Ishikawa (cell line): Measurements from ENCODE around the gene PHF24.

ENCODE experiments used
- CEBPB ChIP-seq: IDR thresholded peaks from 2 replicates; pipeline ENCODE4 v1.6.1; 2012
- EGR1 ChIP-seq: IDR thresholded peaks from 2 replicates; pipeline ENCODE4 v1.6.1; 2012
- FOXM1 ChIP-seq: IDR thresholded peaks from 2 replicates; pipeline ENCODE4 v1.6.1; 2012; ENCODE audit warnings: low read depth, borderline replicate concordance
- NFIC ChIP-seq: IDR thresholded peaks from 2 replicates; pipeline ENCODE4 v1.6.1; 2012
- TEAD4 ChIP-seq: IDR thresholded peaks from 2 replicates; pipeline ENCODE4 v1.6.1; 2012
- USF1 ChIP-seq: IDR thresholded peaks from 2 replicates; pipeline ENCODE4 v1.6.1; 2012
- YY1 ChIP-seq: IDR thresholded peaks from 2 replicates; pipeline ENCODE4 v1.6.1; 2012; ENCODE audit warnings: low read depth

DNA sequence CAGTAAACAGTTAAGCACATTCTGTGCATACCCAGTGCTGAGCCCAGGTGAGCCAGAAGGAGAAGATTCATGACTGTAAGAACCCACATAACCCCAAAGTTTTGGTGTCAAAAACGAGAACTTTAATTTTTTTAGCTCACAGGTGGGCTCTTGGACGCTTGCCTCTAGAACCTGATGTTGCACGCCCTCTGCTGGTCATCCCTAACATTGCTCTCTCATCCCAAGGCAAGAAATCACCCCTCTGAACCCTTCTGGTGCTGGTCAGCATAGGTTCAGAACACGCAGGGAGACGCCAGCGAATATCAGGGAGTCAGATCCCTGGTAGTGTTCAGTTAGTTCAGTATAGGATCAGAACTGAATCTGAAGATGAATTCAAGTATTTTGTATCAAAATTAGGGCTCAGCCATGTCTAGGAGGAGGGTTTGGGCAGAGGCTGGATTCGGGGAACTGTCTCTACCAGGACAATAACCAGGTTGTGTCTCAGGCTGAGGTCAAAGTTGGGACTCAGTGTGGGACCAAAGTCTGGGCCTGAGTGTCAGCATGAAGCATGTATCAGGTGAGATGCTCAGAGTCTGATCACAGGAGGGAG is 27.3 kb downstream of the PHF24 start:
- no peak for TF ChIP-seq YY1
- TF ChIP-seq CEBPB = no peak
- no peak for TF ChIP-seq FOXM1
- TF ChIP-seq TEAD4 = no peak
- TF ChIP-seq USF1 = no peak
- no peak for TF ChIP-seq EGR1
- TF ChIP-seq NFIC = no peak
